Measurements from ENCODE around the gene DEFB132. TPM values are rescaled to one million over a fixed set of nuclear protein-coding genes. Genes with fewer than 3 reads are reported as not detected.

Gene DEFB132
- total RNA-seq, 2 experiments from 2014 or later = not detected

- Mint-ChIP-seq H3K27ac (no peak overlapping the region), H3K27me3 (no peaks in the 10 kb centered on the region), H3K9me3 (no peaks in the 10 kb centered on the region), H3K4me3 (no peak overlapping the region), H3K36me3 (peaks cover 23% of the 10 kb centered on the region), H3K4me1 (ENCODE audit: low read depth) (peaks cover 31% of the 10 kb centered on the region)
- no peak for DNase-seq
- intact Hi-C loops (cut with micrococcal nuclease) = no loop called here
- ChIA-PET POLR2A (interaction anchor here (1.4 kb wide), 1 partner anchor 28 kb away, joined by 4 read pairs; no protein-coding TSS in a partner anchor), CTCF (interaction anchor here (1.2 to 4.4 kb wide), 3 partner anchors 22 to 28 kb away, joined by 8 to 25 read pairs (median 8); no protein-coding TSS in a partner anchor)
Observed at GRCh38 chr20:301886-302848, 44.6 kb downstream of the DEFB132 start.

DNA sequence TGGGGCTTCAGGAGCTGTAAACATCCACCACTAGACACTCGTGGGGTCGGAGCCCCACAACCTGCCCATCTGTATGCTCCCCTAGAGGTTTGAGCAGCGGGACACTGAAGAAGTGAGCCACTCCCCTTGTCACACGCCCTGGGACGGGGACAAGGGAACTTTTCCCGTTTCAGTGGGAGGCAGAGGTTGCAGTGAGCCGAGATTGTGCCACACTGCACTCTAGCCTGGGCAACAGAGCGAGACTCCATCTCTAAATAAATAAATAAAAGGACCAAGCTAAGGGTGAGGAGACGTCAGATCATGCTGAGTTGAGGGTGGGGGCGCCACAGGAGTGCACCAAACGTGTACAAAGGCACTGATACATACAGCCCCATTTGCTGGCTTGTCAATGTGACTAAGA lies 48.2 kb downstream of the DEFB132 start:
- no peak for DNase-seq
- CTCF ChIA-PET = no interaction called here
- no peaks in the 10 kb centered on the region for H3K9me3 Mint-ChIP-seq
- POLR2A ChIA-PET = no interaction called here
- no peak overlapping the region for H3K4me3 Mint-ChIP-seq
- no peak overlapping the region for H3K27ac Mint-ChIP-seq
- H3K36me3 Mint-ChIP-seq = peaks cover 3% of the 10 kb centered on the region
- intact Hi-C loops (cut with micrococcal nuclease) = no loop called here
- H3K4me1 Mint-ChIP-seq (ENCODE audit: low read depth) = peaks cover 25% of the 10 kb centered on the region
- H3K27me3 Mint-ChIP-seq = no peaks in the 10 kb centered on the region

- intact Hi-C loops (cut with micrococcal nuclease) = no loop called here
- no peak overlapping the region for H3K27ac Mint-ChIP-seq
- POLR2A ChIA-PET = no interaction called here
- H3K9me3 Mint-ChIP-seq = no peaks in the 10 kb centered on the region
- DNase-seq = no peak
- peaks cover 10% of the 10 kb centered on the region for H3K4me1 Mint-ChIP-seq (ENCODE audit: low read depth)
- no peak overlapping the region for H3K4me3 Mint-ChIP-seq
- H3K27me3 Mint-ChIP-seq = no peaks in the 10 kb centered on the region
- CTCF ChIA-PET = interaction anchor here (2.1 kb wide), 1 partner anchor 21 kb away, joined by 7 read pairs; no protein-coding TSS in a partner anchor
- H3K36me3 Mint-ChIP-seq = no peaks in the 10 kb centered on the region
Observed at GRCh38 chr20:308427-309038, 51.0 kb downstream of the DEFB132 start.

GRCh38 chr20:309306-309840 lies 51.8 kb downstream of the DEFB132 start:
- intact Hi-C loops (cut with micrococcal nuclease) = no loop called here
- Mint-ChIP-seq H3K4me3 (no peak overlapping the region), H3K27me3 (no peaks in the 10 kb centered on the region), H3K27ac (no peak overlapping the region), H3K36me3 (no peaks in the 10 kb centered on the region), H3K4me1 (ENCODE audit: low read depth) (peaks cover 10% of the 10 kb centered on the region), H3K9me3 (no peaks in the 10 kb centered on the region)
- ChIA-PET POLR2A (interaction anchor here (0.9 kb wide), 1 partner anchor 12 kb away, joined by 3 read pairs; the partner anchor contains the start of gene ZCCHC3), CTCF (interaction anchor here (1.4 to 2.1 kb wide), 3 partner anchors 11 to 22 kb away, joined by 4 to 7 read pairs (median 5); no protein-coding TSS in a partner anchor)
- no peak for DNase-seq

- ChIA-PET CTCF (interaction anchor here (1.0 to 1.7 kb wide), 3 partner anchors 9 to 21 kb away, joined by 3 to 5 read pairs (median 4); no protein-coding TSS in a partner anchor), POLR2A (interaction anchor here (0.9 kb wide), 1 partner anchor 13 kb away, joined by 3 read pairs; the partner anchor contains the start of gene ZCCHC3)
- peaks cover 10% of the 10 kb centered on the region for H3K4me1 Mint-ChIP-seq (ENCODE audit: low read depth)
- DNase-seq = peak; percentile 89
- no peaks in the 10 kb centered on the region for H3K27me3 Mint-ChIP-seq
- H3K9me3 Mint-ChIP-seq = no peaks in the 10 kb centered on the region
- H3K4me3 Mint-ChIP-seq = peak overlapping the region; percentile 62
- H3K27ac Mint-ChIP-seq = no peak overlapping the region
- intact Hi-C loops (cut with micrococcal nuclease) = loop anchor here (1.0 kb wide), 1 partner anchor 15 kb away; the partner anchor contains the start of gene SOX12
- no peaks in the 10 kb centered on the region for H3K36me3 Mint-ChIP-seq
Observed at GRCh38 chr20:309841-310644, 52.5 kb downstream of the DEFB132 start.

DNA sequence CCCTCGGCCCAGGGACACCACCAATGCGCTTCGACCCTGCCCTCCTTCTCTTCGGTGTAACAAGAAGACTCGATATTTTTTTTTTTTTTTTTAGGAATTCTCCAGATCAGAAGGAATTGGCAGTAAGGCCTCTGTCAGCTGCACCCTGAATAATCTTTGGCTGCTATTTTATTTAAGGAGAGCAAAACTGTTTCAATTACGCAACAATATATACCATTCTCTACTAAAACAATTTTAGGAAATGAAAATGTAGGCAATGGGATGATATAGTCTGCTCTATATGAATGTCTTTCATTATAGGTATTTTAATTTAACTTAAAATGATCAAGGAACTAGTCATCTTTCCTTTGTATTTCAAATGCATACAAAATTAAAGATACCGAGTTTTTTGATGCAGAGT lies 53.1 kb downstream of the DEFB132 start:
- Mint-ChIP-seq H3K4me3 (peak overlapping the region; percentile 62), H3K9me3 (no peaks in the 10 kb centered on the region), H3K27me3 (no peaks in the 10 kb centered on the region), H3K36me3 (no peaks in the 10 kb centered on the region), H3K4me1 (ENCODE audit: low read depth) (peaks cover 10% of the 10 kb centered on the region), H3K27ac (no peak overlapping the region)
- DNase-seq = no peak
- intact Hi-C loops (cut with micrococcal nuclease) = loop anchor here (1.0 kb wide), 1 partner anchor 15 kb away; the partner anchor contains the start of gene SOX12
- POLR2A ChIA-PET = no interaction called here
- CTCF ChIA-PET = interaction anchor here (0.6 to 1.7 kb wide), 5 partner anchors 10 to 204 kb away, joined by 3 to 5 read pairs (median 3); no protein-coding TSS in a partner anchor

Other genes with a start within 250 kb of the DEFB132 start
- gene DEFB125, start 170.1 kb upstream of the DEFB132 start, total RNA-seq = not detected
- not detected for gene DEFB126, start 115.1 kb upstream of the DEFB132 start, total RNA-seq
- not detected for gene DEFB127, start 100.3 kb upstream of the DEFB132 start, total RNA-seq
- gene DEFB128, start 68.0 kb upstream of the DEFB132 start, total RNA-seq = not detected
- gene DEFB129, start 30.5 kb upstream of the DEFB132 start, total RNA-seq = not detected
- gene C20orf96, start 33.0 kb downstream of the DEFB132 start, total RNA-seq = 1 to 10 TPM; 5.4 to 6.4 TPM
- gene ZCCHC3, start 39.8 kb downstream of the DEFB132 start, total RNA-seq = 10 to 100 TPM; 15.2 to 15.9 TPM
- gene SOX12, start 67.8 kb downstream of the DEFB132 start, total RNA-seq = 1 to 10 TPM; 4.4 to 4.7 TPM
- 1 to 10 TPM; 9.5 to 9.7 TPM for gene NRSN2, start 89.4 kb downstream of the DEFB132 start, total RNA-seq
- 10 to 100 TPM; 42.6 to 43.5 TPM for gene TRIB3, start 123.0 kb downstream of the DEFB132 start, total RNA-seq
- gene RBCK1, start 150.6 kb downstream of the DEFB132 start, total RNA-seq = 100 to 1,000 TPM; 137 to 139 TPM
- 10 to 100 TPM; 18.8 to 20.4 TPM for gene TBC1D20, start 204.8 kb downstream of the DEFB132 start, total RNA-seq

Data from activated CD4-positive, alpha-beta memory T cell treated with anti-CD3 and anti-CD28 coated beads for 36 hours (primary cell).